CD4-positive, alpha-beta T cell treated with Interleukin-10 for 1 hour (primary cell): ENCODE measurements around the gene ZBED4.
A peak's percentile ranks its signal among the peaks of the same experiment; 100 is the strongest.

ENCODE experiments used
- DNase-seq: peaks from one replicate; pipeline ENCODE4 v3.0.0-alpha.2; 2020

ZBED4 gene

GRCh38 chr22:49926916-49927315 lies 73.3 kb downstream of the ZBED4 start:
- DNase-seq: no peak

GRCh38 chr22:49927483-49928184 lies 74.0 kb downstream of the ZBED4 start:
- DNase-seq: no peak

DNA sequence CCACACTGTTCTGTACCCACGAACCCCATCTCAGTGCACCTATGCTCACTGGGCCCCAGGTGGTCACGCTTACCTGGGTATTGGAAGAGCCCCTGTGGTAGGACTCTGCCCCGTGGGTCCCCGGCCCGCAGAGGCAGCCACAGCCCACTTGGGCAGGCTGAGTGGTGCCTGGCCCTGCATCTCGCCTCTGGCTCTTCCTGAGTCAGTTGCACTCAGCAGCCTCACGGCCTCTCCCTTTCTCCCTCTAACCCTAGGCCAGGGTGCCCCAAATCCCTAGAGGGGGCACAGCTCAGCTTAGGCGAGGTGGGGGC lies 74.5 kb downstream of the ZBED4 start:
- DNase-seq: no peak

DNA sequence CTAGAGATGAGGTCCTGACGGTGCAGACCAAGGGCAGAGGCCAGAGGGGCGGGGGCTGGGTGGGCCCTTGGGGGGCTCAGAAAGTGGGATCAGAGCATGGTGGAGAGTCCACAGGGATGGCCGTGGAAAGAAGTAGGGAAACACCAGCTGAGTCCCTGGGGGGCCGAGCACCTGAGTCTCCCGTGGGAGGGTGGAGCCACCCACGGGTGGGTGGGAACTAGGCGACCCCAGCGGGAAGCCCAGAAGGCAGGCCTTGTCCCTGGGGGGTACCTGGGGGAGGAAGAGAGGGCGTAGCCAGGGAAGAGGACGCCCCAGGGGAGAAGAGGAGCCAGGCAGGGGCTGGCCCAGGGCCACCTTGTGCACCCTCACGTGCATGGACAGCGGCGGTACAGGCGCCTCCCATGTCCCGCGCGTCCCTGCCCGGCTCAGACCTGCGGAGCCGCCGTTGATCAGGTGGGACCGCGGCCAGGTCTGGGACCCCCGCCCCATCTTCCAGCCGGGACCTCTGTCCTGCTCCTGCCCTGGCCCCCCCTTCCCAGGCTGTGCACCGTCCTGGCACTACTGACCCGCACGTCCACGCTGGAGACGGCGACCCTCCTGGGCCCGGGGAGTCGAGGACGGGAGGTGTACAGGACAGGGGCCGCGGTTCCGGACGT lies 75.0 kb downstream of the ZBED4 start:
- no peak for DNase-seq

- DNase-seq: peak; percentile 79
Observed at GRCh38 chr22:49929211-49929979, 75.8 kb downstream of the ZBED4 start.

- DNase-seq: no peak
Observed at GRCh38 chr22:49929994-49930575, 76.4 kb downstream of the ZBED4 start.

DNA sequence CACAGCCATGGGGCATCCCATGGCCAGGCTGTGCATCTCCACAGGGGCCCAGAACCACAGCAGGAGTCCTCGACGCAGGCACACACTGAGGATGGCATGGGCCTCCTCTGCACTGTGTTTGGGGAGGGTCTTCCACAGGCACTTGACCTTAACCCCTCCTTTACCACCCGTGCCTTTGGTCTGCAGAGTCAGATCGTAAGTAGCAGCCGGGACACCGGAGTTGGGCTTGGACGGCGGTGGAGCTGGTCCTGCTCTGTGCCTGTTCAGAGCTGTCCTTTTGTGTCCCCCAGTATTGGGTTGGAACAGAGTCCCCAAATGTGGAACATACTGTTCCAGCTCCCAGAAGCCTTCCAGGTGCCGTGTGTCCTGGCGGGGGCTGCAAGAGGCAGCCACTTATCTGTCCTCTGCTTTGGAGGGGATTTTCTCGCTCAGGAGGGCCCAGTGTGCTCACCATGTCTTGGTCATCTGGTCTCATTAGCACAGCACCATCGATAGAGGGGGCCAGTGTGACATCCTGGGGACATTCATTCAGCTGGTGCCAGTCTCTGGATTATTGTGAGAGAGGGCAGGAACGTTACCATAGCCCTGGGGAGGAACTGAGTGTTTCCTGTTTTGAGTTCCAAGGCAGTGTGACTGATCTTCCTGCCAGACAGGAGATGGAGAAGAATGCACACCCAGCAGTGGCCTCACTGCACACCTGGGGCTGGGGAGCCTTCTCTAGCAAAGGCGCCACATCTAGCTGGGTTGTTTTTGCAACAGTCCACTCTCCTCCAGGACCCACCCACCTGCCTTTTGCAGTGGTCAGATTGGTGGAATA lies 77.2 kb downstream of the ZBED4 start:
- peak; percentile 72 for DNase-seq

- DNase-seq: no peak
Observed at GRCh38 chr22:49933236-49934159, 79.9 kb downstream of the ZBED4 start.

DNA sequence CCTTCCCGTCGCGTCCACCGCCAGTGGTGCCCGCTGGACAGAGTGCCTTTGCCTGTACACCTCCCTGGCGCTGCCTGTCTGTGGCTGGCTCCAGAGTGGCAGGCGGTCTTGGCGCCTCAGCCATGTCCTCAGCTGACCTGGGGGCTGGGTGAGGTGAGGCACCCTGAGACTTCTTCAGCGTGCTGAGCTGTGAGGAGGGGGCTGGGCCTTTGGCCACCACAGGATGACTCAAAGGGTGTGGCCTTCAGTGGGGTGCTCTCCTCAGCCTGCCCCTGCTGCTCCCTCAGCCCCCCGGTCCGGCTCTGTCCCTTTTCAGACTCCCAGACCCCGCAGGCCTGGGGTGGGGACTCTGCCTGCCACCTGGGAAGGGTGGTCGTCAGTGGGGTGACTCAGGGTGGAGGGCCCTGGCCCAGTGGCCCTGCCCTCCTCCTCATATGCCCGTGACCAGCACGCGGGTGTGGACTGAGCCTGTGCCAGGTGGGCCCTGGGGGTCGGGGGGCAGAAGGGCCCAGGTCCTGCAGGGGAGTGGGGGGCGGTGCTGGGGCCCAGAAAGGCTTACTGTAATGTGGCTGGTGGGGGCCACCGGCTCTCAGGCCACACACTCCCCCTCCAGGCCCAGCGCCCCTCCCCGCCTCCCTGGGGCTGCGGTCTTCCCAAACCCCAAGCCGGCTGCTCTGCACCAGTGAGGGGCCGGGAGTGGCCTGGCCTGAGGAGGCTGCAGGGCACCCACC lies 80.7 kb downstream of the ZBED4 start:
- DNase-seq: peak; percentile 62

DNA sequence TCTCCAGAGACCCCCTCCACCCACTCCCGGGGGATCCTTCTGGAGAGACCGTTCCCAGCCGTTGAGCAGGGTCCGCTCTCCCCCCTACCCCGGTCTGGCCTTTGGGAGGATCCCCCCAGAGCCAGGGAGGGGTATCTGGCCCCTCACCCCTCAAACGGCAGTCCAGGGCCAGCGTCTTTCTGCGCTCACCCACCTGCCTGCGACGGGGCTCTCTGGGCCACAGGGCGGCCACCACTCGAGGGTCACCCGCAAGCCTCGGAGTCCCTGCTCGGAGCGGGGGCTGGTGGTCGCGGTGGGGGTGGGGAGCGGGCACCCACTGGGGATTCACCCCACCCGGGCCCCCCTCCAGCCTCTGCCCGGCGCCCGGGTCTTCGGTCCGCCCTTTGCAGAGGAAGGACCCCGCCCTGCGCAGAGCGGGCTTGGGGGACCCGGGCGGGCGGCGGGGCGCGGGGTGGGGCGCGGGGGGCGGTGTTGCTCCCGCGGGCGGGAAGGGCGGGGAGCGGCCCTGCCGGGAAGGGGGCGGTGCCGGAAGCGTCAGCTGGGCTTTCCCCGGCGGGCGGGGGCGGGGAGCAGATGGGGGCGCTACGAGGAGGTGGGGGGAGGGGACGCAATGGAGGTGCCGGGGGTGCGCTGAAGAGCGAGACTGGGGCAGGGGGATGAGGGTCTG lies 81.4 kb downstream of the ZBED4 start:
- DNase-seq: peak; percentile 94

- no peak for DNase-seq
Observed at GRCh38 chr22:49935561-49935960, 81.9 kb downstream of the ZBED4 start.

DNA sequence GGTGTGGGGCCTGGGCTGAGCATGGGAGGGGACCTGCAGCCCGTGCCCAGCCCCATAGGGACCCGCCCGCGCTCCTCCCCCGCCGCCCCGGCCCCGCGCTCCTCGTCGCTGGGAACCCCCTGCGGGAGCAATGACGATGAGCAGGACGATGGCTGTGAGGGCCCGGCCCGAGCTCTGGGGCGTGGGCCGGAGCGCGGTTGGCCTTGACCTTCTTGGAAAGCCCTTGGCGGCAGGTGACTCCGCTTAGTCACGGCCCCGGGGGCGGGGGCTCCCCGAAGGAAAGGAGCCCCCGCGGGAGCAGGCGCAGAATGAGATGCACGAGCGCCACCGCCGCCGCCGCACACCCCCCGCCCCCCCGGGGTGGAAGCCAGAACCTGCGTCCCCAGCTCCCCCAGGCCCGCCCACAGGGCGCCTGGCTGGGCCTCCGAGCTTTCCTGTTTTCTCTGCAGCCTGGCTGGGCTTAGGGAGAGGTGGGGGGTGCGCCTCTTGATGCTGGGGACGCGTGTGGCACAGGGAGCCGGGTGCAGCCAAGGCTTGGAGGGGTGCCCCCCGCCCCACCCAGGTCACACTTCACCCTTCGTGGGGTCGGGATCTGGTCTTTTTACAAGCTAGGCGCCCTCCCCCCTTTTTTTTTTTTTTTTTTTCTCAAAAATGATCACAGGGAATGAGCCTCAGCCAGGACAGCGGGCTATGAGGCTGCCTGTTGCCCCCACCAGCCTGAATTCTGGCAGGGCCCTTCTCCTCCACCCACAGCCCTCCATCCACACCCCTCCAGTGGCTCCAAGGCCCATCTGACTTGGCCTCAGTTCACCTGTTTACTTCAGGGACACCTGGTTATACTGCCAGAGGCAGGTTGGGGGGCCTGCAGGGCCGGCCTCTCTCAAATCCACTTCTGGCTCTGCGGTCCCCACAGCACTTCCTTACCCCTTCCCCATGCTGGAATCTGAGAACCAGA lies 82.7 kb downstream of the ZBED4 start:
- peak; percentile 95 for DNase-seq

DNA sequence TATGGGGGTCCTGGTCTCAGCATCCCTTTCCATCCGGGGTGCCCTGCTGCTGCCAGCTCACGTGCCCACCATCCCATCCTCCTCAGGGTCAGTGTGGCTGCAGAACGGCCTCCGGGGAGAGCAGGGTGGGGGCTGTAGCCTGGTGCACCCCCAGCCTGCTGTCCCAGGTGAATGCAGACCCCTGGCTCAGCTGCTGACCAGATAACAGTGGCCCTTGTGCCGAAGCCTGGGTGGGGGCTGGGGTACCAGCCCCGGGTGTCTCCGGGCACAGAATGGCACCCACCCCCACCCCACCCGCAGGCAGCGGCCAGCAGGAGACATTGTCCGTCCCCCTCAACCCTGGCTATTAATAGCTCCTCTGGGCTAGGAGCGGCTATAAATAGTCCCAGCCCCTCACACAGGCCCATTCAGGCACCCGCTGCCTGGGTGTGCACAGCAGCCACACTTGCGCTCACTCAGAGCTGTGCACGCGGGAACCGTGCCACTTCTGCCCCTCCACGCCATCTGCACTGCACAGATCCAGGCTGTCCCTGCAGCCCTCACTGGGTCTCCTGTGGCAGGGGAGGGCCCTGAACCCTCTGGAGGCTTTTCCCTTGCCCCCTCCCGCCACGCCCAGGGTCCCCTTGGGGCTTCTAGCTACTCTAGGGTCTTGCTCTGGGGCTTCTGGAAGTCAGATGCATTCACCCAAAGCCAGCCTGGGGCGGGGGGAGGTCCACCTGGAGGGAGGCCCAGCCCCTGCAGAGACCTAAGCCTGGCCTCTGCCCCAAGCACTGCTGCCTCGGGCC lies 83.5 kb downstream of the ZBED4 start:
- DNase-seq: no peak

GRCh38 chr22:49937758-49938564 lies 84.3 kb downstream of the ZBED4 start:
- DNase-seq: no peak

GRCh38 chr22:49938565-49939136 lies 85.0 kb downstream of the ZBED4 start:
- DNase-seq: no peak
